Activated effector memory CD4-positive, alpha-beta T cell treated with anti-CD3 and anti-CD28 coated beads, Interleukin-2, amount 50 U/mL, for 16 hours (primary cell): Measurements from ENCODE around the gene TTC21B.
"Not testable (repeated sequence)": the region's sequence is repeated elsewhere in the genome, so short reads cannot be mapped to it uniquely, and the experiment has no call there.

Experiments used
- DNase-seq: peaks from one replicate; pipeline ENCODE4 v3.0.0-alpha.2; 2020

The TTC21B gene

DNA sequence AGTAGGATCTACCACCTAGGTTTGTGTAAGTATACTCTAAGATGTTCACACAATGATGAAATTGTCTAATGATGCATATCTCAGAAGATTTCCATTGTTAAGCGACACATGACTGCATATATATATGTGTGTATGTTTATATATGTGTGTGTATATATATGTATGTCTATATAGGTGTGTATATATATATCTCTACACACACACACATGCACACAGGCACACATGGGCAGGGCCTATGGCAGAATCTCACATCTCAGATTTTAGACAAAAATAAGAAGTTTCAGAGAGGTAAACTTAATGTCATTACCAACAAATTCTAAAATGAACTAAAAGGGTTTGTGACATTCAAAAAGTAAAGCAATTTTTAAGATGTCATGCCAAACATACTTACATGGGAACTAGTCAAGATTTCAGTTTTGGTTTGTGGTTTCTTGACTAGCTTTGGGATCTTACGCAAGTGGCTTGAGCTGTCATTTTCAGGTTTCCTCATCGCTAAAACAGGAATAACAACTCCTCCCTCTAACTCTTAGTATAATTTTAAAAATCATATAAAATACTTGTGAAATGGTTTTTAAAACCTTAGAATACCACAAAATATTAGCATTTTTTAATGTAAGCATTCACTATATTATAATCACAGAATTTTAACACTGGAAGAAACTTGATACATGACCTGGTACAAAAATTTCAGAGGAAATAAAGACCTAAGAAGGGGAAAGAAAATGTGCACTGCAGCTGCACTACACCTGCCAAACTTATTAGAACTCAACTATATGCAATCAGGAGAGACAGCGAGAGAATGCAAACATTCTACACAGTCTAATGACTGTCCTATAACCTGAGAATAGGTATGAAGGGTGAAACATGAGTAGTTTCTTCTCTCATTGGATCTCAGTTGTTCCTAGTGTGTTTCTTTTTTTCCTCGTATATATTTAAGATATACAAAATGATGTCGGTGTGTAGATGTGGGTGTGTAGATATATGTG is 75.7 kb downstream of the TTC21B start:
- no peak for DNase-seq

DNA sequence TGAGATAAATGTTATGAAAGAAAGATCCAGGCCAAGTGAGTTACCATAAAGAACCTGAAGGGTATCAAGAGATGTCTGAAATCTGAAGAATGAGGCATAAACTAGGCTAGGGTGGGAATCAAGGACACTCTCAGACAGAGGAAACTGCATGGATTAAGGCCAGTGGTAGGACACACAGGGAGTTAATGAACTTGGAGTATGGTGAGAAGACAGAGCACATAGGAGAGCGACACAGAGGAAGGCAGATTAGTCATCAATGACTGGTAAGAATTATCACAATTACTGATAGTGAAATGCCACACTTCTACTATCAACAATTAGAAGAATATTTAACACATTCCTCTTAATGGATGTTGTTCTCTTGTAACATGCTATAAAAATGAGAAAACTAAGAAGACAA is 76.9 kb downstream of the TTC21B start:
- no peak for DNase-seq

GRCh38 chr2:165876269-165876668 is 77.3 kb downstream of the TTC21B start:
- no peak for DNase-seq

DNA sequence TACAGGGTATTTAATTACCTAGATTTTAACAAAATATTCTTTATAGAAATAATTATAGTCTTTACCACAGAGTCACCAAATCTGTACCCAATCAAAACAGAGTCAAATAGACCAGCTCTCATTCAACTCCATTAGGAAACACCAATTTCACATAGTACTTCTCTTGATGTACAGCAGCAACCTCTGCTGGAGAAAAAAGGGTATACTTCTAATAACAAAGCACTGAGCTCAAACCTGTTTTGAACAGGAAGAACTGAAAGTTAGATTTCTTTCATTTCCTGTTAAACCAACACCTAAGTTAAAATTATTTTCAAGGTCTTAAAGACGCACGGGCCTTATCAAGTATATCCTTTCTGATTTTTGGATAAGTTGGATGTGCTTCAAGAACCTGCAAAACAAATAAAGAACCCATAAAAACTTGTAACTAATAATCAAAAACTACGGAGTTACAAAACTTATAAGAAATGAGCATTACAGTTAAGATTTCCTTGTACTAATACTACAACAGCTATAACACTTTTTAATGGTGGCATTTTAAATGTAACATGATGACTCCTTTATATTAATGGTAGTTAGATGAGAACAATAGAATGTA is 79.0 kb downstream of the TTC21B start:
- DNase-seq: no peak

- DNase-seq: no peak
Measured at GRCh38 chr2:165872101-165872791, 81.3 kb downstream of the TTC21B start.

DNA sequence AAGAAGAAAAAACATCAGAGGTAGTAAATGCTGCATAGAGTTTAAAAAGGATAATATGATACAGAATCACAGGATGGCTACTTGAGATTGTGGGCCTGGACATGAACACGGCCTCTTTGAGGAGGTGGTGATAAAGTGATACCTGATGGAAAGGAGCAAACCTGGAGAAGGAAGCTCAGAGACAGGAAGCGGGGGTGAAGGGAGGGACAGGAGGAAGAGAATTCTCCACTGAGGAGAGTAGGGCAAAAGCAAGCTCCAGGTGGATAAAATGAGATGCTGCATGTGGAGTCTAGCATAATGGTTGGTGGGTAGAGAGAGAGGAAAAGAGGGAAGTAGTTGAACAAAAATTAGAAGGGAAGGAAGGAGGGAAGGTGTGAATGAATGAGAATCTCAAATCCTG is 82.6 kb downstream of the TTC21B start:
- DNase-seq: no peak

DNA sequence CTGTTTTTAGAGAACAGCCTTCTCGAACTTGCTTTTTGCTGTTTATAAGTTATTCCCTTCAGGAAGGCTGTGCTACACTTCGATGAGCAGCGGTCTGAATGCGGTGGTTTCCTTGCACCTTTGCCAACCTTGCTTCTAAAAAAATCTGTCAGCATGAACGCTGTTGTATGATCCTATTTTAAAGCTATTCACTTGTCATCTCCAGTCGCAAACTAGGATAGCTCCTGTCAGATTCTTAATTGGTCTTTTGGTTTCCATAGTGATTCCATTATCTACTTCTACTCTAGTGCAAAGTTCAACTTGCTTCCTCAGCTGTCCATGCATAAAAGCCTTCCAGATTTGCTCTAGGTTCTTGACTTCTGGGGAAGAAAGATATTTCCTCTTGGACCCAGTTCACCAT is 83.2 kb downstream of the TTC21B start:
- DNase-seq: no peak

DNA sequence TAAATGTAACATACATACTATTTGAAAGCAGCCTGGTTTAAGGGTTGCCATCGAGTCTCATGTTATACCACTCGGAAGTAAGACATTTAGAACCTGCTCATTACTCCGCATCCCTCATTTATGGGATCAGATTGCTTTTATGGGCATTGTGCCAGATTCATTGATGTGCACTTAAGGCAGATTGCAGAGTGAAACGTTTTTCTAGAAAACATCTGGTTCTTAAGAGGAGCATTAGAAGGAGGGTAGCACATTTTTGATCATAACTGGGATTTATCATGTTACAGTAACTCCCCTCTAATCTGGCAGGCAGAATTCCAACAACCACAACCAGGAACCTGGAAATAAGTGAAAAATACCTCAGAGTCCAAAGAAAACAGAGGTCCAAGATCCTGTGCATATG is 85.4 kb downstream of the TTC21B start:
- no peak for DNase-seq

DNA sequence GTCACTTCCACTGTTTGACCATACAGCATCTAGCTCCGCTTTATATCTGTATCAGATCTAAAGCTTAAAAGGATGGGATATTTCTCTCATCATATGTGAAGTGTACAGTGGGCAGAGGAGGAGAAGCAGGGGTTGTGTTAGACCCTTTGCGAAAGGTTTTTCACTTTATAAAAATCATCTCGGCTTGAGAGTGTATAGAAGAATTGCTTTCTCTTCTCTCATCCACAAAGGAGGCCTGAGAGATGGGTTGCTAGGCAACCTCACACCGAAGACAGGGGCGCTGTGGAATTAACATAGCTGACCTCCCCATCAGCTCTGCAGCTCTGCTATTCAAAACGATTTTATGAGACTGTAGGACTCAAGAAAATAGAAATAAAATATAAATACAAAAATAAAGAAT is 89.3 kb downstream of the TTC21B start:
- DNase-seq: no peak

DNA sequence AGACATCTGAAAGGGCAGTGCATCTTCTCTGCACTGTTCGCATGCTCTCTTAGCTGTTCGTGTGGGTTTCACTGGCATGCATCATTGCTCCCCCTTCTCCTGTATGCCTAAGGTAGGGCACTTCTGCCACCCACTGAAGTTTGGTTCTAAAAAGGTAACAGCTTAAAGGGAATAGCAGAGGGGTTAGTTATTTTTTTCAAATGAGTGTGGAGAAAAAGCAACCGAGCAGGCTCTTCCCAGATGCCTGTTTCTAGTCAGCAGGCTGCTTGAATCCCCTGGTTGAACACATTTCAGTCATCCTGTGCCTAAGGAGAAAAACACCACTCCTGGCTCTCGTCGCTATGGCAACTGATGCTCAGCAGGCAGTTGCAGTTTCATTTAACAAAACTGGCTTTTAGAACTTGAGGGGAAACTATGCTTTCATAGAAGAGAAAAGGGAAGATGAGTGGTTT is 89.7 kb downstream of the TTC21B start:
- DNase-seq: no peak

- DNase-seq: not testable (repeated sequence)
Measured at GRCh38 chr2:165861083-165861482, 92.5 kb downstream of the TTC21B start.

GRCh38 chr2:165859723-165860122 is 93.9 kb downstream of the TTC21B start:
- not testable (repeated sequence) for DNase-seq

DNA sequence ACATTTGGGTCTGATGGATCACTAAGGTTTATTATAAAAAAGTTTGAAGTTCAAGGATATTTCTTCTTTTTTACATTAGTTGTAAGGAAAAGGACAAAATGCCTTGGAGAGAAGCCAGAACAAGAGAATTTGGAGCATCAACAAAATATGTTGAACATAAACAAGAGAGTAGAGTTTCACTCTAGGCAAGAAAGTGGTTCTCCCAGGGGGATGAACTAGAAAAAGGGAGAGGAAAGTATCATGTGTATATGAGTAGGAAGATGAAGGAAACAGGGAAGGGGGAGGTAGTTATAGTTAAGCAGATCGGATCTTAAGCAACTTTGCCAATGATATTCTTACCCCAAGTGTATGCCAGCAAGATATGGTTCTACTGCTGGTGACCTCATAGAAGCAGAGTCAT is 95.7 kb downstream of the TTC21B start:
- no peak for DNase-seq

- DNase-seq: no peak
Measured at GRCh38 chr2:165852394-165852793, 101.2 kb downstream of the TTC21B start.

DNA sequence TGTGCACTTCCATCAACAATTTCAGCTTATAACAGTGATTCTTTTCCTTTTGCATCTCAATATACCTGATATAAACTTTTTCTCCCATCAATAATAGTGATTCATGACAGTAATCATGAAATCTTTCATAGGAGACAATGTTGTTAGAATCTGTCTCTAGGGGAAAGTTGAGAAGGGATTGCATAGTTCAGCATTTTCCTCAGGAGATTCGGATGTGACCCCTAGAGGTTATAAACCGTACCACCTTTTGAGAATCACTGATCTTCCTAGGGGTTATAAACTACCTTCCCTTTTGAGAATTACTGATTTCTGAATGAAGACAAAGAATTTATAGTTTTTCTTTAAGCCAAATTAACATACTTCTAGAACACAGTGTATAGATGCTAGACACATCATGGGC is 106.6 kb downstream of the TTC21B start:
- DNase-seq: no peak

DNA sequence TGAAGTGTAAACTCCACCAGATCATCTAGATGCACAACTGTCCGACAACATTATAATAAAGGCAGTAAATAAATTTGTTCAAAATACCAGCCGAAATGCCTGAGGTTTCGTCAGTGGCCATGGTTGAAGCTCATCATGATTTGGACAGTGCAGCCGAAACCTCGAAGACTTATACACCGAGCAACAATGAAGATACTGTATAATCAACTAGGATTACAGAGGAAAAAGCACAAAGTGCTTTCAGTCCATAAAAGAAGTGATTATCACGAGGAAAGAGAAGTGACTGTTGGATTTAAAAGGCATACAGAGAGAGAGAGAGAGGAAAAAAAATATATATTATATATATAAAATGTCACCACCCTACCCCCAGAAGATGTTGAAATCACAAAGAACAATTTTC is 107.5 kb downstream of the TTC21B start:
- DNase-seq: no peak

DNA sequence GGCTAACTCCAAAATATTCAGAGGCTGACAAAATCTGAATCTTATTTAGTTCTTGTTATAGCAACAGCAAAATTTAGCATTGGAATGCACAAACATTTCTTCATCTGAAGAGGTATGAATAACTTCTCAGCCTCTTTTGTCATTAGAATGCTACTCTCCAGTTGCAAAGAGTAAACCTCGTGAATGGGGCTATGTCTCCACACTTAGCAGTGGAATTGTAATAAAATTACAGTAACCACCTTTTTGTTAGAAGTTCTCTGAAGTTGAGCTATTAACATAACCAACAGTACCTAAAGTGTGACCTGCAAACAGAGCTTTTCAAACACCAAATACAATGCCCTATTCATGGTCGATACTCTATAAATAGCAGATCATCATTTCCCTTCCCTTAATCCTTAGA is 109.4 kb downstream of the TTC21B start:
- no peak for DNase-seq

GRCh38 chr2:165843351-165843750 is 110.2 kb downstream of the TTC21B start:
- DNase-seq: no peak

- no peak for DNase-seq
Measured at GRCh38 chr2:165840333-165840958, 113.1 kb downstream of the TTC21B start.

DNA sequence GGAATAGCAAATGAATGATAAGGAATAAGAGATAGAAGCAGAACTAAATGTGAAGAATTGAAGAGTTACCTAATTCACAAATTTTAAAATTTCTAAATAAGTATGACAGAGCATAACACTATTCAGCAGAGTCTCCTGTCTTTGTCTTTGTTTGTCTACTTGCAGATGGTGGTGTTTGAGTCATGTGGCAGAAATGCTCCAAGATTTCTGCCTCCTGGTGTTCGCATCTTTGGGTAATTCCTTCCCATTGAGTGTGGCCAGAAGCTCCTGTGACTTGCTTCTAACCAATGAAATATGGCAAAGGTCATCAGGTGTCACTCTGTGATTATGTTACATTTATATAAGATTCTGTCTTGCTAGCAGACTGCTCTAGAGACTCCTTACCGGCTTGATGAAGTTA is 114.0 kb downstream of the TTC21B start:
- DNase-seq: no peak

- no peak for DNase-seq
Measured at GRCh38 chr2:165837122-165837521, 116.5 kb downstream of the TTC21B start.

GRCh38 chr2:165835363-165835762 is 118.2 kb downstream of the TTC21B start:
- DNase-seq: no peak

DNA sequence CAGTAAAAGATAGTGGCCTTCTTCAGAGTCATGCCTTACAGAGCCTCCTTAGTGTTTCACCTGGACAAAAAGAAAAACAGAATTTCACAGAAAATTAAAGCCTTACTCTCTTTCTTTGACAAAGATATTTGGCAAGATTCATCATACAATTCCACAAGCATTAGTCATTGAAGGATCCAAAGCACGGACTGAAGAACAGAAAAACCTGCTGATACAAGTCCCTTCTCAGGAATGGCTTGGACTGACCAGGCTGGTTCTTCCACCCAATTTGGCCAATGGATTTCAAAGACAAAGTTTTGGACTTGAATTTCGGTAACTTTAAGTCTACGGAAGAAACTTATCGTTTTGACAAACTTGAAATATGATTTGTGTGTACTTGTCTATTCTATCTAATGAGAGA is 120.4 kb downstream of the TTC21B start:
- no peak for DNase-seq
